NCI-H82 treated with DMSO at 0.1 percent for 48 hours (cell line): ENCODE measurements around the gene FTCD.
"Not testable (repeated sequence)": the region's sequence is repeated elsewhere in the genome, so short reads cannot be mapped to it uniquely, and the experiment has no call there.

Source experiments
- DNase-seq: peaks from one replicate; lab custom pipeline; 2025; ENCODE audit not compliant: unreplicated experiment; lab: John Stamatoyannopoulos, UW

Gene FTCD

DNA sequence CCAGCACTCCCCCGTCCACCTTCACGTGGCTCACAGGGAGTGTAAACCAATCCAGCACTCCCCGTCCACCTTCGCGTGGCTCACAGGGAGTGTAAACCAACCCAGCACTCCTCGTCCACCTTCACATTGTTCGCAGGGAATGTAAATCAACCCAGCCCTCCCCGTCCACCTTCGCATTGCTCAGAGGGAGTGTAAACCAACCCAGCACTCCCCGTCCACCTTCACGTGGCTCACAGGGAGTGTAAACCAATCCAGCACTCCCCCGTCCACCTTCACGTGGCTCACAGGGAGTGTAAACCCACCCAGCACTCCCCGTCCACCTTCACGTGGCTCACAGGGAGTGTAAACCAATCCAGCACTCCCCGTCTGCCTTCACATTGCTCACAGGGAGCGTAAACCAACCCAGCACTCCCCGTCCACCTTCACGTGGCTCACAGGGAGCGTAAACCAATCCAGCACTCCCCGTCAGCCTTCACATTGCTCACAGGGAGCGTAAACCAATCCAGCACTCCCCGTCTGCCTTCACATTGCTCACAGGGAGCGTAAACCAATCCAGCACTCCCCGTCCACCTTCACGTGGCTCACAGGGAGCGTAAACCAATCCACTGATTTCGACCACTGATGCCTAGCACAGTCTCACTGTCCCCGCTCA, 14.9 kb downstream of the FTCD start:
- DNase-seq = not testable (repeated sequence)

DNA sequence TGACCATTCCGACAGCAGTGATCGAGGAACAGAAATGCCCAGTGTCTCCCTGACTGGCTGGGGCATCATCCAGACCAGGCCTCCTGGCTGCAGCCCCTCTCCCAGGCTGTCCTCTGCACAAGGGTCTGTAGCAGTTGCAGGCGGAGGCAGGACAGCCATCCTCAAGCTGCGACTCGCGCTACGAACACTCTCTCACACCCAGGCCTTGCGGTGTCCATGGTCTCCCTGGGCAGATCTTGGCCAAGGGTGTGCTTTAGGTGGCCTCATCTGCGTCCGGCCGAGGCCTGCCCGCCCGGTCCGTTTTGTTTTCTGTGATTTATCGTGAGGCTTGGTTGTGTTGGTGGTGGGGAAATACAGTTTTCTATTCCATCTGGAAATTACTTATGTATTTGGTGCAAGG, 15.7 kb downstream of the FTCD start:
- DNase-seq = no peak

DNA sequence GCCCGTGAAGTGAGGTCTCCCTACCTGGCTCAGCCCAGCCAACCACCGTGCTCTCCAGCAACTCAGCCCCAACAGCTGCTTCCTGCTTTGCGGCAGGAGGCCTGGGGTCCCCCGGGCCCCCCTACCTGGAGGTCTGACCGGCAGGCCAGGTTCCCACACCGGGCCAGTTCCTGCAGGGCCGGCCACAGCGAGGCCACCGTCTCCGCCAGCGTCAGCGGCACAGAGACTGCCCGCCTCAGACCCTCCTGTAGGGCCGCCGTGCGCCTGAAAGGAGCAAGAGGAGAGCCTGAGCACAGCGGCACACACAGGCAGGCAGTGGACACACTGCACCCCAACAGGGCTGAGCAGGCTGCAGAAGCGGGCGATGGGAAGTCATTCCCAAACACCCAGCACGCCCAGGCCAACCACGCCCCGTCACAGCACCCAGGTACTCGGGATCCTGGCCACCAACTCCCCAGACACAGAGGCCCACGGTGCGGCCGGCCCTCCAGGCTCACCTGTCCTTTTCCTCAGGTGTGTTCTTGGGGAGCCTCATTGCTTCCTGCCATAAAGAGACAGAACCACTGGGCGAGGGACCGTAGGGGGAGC, 16.9 kb downstream of the FTCD start:
- DNase-seq = no peak

DNA sequence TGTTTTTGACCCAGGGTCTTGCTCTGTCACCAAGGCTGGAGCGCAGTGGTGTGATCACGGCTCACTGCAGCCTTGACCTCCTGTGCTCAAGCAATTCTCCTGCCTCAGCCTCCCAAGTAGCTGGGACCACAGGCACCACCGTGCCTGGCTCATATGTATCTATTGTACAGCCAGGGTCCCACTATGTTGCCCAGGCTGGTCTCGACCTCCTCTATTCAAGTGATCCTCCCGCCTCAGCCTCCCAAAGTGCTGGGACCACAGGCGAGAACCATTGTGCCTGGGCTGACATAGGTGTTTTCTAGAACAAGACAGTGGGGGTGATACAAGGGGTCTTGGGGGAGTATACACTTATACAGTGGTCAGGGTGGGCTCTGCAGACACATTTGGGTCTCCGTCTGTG, 17.5 kb downstream of the FTCD start:
- no peak for DNase-seq

DNA sequence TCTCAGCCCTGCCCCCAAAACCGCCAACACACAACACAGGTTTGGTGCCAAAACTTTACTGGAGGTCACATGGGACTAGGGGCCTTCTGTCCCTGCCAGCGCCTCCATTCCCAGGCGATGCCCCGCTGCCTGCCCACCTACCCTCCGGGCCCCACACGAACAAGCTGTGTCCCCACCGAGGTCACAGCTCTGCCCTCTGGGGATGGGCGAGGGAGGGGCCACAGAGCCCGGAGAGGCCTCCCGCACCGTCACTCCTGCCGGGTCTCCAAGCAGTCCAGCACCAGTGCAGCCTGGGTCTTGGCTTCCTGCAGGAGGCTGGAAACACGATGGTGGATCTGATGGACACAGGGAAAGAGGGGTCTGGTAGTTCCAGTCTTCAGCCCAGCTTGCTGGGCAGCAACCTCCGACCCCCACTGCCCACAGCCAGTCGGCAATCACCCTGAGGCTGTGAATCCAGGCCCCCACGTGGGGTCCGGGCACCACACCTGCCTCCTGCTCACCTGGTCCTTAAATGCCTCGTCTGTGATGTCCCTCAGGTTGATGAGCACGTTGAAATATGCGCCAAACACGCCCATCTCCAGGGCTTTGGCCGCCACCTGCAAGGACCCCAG, 18.5 kb downstream of the FTCD start:
- no peak for DNase-seq

DNA sequence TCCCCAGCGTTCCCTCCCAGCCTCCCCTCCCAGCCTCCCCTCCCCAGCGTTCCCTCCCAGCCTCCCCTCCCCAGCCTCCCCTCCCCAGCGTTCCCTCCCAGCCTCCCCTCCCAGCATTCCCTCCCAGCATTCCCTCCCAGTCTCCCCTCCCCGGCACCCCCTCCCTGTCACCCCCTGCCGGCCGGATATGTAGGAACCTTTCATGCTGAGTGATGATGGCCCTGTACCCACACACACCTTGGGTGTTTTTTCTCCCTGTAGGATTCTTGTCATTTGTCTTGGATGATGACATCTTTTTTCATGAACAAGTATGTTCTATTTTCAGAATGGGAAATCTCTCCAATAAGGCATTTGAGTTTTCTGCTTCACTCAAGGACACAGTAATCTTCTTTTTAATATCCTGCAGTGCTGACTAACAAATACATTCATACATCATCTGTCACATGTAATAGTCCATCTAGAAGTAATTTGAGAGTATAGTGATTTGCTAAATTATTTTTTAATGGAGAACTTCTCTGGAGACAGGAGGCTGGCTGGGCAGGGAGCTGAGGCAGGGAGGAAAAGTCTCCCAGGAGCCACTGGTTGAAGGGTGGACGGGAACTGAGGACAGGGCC, 19.5 kb downstream of the FTCD start:
- DNase-seq = no peak

DNA sequence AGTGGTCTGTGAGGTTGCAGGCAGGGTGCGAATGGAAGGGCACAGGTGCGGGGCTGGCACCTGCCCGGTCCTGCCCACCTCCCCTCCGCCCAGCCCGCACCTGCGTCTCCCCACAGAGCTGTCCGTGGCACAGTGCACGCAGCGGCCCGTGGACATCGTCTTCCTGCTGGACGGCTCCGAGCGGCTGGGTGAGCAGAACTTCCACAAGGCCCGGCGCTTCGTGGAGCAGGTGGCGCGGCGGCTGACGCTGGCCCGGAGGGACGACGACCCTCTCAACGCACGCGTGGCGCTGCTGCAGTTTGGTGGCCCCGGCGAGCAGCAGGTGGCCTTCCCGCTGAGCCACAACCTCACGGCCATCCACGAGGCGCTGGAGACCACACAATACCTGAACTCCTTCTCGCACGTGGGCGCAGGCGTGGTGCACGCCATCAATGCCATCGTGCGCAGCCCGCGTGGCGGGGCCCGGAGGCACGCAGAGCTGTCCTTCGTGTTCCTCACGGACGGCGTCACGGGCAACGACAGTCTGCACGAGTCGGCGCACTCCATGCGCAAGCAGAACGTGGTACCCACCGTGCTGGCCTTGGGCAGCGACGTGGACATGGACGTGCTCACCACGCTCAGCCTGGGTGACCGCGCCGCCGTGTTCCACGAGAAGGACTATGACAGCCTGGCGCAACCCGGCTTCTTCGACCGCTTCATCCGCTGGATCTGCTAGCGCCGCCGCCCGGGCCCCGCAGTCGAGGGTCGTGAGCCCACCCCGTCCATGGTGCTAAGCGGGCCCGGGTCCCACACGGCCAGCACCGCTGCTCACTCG, 23.3 kb downstream of the FTCD start:
- DNase-seq = no peak

DNA sequence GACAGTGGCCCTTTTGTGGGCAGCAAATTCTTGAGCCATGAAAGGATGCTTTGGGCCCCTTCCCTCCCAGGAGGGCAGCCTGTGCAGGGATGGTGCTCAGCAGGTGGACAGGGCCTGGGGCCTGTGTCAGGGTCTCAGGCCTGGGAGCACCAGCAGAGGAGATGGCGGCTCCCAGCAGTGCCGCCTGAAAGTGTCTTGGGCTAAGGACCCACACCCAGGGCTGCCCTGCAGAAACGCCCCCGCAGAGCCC, 23.9 kb downstream of the FTCD start:
- no peak for DNase-seq

DNA sequence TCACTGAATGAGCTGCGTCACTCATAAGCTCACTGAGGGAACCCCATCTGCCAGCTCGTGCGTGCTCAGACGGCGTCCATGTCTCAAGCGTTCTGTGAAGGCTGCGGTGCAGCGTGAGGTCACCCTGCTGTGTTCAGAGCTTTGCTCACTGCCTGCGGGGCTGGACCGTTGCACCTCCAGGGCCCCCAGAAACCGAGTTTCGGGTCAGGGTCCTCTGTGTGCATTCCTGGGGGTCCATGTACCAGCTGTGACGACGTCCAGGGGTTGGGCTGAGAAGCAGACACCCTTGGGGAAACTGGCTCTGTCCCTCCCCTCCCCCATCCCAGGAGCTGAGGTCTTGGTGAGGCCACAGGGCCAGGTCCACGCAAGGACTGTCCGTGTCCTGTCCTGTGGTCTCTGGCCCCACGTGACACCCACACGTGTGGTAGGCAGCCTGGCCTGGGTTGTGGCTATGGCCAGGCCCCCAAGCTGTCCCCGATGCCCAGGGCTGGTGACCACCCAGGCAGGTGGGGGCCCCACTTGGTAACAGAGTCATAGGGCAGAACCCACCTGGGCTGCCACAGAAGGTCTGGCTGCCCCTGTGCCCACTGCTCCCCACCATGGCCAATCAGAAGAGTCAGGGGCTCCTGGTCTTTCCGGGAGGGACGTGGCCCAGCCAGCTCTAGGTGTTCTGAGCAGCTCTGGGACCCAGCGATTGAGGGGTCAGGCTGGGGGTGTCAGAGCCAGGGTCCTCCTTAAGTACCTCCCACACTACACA, 24.4 kb downstream of the FTCD start:
- no peak for DNase-seq

DNA sequence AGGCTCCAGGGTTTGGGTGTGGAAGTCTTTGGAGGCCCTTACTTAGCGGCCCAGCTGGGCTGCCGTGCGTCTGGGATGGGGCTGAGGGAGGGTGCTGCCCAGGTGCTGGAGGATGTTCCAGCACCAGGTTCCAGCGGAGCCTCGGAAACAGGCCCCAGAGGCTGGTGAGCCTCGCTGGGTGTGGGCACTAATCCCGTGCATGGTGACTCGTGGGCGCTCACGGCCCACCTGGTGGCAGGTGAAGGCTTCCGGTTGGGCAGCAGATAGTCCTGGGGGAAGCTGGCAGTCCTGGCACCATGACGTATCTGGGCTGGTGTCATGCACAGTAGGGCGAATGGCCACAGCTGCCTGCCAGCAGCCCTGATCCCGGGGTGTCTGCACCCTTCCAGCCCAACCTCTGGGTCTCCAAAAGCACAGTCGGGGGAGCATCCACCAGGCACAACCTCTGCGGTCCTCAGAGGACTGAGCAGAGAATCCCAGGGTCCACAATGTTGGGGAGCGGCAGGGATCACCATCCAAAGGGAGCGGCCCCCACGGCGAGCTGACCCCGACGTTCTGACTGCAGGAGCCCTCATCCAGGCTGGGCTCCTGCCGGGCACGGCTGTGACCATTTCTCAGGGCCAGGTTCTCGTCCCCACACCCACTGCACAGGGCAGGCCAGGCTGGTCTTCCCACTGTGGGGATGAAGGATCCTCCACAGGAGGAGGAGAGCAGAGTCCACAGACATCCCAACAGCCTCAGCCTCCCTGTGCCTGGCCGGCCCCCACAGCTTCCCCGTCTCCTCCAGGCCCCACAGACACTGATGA, 25.3 kb downstream of the FTCD start:
- no peak for DNase-seq

DNA sequence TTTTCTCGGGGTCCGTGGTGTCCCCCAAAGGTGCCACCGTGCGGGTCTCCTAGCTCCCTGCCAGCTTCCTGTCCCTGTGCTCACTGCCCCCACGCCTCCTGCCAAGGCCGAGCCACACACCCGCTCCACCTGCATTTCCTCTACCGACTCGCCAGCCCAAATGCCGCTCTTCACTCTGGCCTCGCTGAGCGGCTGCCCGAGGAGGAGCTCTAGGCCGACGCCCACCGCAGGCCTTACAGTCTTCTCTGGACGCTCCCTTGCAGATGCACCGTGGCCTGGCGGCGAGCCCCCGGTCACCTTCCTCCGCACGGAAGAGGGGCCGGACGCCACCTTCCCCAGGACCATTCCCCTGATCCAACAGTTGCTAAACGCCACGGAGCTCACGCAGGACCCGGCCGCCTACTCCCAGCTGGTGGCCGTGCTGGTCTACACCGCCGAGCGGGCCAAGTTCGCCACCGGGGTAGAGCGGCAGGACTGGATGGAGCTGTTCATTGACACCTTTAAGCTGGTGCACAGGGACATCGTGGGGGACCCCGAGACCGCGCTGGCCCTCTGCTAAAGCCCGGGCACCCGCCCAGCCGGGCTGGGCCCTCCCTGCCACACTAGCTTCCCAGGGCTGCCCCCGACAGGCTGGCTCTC, 26.3 kb downstream of the FTCD start:
- no peak for DNase-seq

DNA sequence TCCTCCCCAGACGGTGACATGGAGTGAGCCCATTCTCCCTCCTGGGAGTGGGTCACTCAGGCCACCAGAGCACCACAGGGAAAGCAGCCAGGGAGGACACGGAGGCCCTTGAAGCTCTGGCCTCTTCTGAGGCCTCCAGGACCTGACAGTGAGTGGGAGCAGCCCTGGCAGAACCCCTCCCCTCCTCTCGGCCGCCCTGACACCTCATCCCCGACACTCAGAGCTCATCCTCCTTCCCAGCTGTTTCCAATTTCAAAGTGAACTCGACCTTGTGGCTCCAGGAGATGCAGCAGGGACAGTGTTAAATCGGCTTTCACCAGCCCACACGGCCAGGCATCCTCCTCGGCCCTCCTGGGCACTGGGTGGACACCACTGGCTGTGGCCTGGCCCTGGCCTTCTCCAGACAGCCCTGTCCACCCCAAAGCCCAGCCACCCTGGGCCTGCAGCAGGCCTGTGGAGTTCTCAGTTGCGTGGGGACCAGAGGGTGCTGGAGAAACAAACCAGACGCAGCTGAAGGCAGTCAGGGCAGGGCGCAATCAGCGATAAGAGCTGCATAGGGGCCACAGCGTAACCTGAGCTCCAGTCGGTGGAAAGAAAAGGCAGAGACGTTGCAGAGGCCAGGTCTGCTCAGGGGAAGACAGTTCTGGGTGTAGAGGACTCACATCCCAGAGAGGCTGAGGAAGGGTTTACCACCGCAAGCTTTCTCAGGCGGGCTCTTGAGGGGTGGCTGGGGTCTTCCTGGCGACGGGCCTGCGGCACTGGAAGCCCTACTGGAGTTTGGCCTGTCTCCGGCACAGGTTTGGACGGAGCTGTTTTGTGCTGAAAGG, 27.1 kb downstream of the FTCD start:
- no peak for DNase-seq

DNA sequence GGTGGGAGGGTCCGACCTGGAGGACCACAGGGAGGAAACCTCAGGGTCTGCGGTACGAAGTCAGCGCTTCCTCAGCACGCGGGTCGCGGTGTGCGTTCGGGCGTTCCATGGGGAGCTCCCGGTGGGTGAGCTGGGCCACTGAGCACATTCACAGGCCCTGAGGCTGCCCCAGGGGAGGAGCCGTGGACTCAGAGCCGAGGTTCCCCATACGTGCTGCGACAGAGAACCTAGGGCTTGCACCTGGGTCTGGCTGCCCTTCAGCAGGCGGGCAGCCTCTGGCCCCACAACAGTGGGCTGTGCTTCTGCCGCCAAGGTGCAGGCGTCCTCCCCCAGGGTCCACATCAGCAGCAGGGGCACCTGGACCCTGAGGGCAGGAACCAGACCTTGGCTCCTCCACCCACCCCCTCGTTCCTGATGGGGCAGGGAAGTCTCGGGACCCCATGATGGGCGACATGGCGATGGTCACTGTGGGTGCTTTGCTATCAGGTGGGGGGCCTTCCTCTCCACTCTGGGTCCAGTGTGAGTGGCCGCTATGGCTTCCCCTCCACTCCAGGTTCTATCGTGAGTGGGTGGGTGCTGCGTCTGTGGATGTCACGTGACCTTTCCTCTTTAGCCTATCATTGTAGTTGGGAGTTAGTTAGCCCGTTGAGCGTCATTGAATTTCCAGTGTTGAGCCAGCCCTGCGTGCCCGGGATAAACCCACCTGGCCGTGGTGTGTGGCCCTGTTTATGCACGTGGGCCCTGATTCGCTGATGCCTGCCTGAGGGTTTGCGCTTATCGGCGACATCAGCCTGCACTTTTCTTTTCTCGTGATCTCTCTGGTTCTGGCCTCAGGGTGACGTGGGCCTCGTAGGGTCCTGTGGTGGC, 27.9 kb downstream of the FTCD start:
- DNase-seq = no peak

DNA sequence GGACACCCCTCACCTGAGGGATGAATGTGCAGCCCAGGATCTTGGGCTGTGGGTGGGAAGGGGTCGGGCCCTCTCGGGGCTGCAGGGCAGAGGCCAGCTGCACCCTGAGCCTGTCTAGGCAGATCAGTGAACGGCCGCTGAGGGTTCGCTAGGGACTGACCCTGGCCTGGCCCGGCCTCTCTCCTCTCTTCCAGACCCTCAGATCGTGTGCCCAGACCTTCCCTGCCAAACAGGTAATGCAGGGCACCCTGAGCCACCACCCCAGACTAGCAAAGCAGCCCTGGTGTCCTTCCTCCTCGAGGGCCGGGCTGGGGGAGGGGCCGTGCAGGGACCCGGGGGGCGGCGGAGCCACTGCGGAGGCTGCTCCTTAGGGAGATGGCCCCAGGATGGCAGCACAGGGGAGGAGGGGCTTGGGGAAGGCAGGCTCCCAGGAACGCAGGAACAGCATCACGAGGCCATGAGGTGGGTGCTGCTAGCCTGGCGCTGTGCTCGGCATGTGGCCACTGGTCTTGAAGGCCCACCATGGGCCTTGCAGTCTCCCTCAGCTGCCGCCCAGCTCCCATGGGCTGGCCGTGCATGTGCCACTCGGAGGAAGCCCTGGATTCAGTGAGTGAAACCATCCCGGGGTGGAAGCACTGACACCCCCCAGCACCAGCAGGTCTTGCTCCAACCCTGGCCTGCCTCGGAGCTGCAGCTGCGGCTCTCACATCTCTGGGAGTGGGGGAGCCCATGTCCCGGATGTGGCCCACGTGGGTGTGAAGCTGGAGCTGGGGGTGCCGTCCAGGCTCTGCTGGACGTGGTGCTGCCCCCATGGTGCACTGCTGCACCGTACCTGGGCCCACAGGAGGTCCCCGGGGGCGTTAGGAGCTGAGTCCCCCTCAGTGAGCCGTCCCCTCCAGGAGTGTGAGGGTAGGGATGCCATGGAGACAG, 28.8 kb downstream of the FTCD start:
- no peak for DNase-seq

DNA sequence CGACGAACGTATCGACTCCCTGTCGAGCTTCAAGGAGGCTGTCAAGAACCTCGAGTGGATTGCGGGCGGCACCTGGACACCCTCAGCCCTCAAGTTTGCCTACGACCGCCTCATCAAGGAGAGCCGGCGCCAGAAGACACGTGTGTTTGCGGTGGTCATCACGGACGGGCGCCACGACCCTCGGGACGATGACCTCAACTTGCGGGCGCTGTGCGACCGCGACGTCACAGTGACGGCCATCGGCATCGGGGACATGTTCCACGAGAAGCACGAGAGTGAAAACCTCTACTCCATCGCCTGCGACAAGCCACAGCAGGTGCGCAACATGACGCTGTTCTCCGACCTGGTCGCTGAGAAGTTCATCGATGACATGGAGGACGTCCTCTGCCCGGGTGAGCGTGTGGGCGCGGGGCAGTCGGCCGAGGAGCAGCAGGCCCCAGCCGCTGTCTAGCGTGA, 29.5 kb downstream of the FTCD start:
- DNase-seq = no peak

DNA sequence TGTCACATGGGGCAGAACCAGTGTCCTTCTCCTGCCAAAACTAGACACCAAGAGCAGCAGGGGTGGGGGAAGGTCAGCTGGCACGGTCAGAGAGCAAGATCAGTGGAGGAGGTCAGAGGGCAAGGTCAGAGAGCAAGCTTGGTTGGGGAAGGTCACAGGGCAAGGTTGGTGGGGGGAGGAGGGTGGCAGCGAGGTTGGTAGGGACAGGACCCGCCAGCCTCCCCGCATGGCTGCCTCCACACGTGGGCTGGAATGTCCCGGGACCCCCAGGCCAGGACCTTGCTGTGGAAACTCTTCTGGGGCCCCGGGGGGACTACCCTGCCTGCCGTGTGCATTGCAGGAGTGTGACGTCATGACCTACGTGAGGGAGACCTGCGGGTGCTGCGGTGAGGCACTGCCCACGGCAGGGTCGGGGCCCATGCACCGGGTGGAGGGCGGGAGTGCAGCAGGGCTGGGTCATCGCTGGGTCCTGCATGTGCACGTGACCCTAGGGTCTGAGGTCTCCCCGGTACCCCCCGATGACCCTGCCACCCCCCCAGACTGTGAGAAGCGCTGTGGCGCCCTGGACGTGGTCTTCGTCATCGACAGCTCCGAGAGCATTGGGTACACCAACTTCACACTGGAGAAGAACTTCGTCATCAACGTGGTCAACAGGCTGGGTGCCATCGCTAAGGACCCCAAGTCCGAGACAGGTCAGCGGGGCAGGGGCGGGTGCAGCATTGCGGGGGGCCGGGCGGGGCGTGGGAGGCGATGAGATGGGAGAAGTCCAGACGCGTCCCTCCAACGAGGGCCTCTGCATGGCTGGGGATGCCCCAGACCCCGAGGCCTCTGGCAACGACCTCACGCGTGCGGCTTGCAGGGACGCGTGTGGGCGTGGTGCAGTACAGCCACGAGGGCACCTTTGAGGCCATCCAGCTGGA, 30.2 kb downstream of the FTCD start:
- no peak for DNase-seq
